HG03432 (cell line): ENCODE measurements around the gene SYNE4.
"Not testable (repeated sequence)": the region's sequence is repeated elsewhere in the genome, so short reads cannot be mapped to it uniquely, and the experiment has no call there.

ENCODE experiments used
- ATAC-seq: cut with Tn5 transposase; IDR thresholded peaks from one replicate; pipeline ENCODE4 v1.9.1; 2021; ENCODE audit warnings: mild to moderate bottlenecking, moderate library complexity; ENCODE audit not compliant: unreplicated experiment

SYNE4 gene

DNA sequence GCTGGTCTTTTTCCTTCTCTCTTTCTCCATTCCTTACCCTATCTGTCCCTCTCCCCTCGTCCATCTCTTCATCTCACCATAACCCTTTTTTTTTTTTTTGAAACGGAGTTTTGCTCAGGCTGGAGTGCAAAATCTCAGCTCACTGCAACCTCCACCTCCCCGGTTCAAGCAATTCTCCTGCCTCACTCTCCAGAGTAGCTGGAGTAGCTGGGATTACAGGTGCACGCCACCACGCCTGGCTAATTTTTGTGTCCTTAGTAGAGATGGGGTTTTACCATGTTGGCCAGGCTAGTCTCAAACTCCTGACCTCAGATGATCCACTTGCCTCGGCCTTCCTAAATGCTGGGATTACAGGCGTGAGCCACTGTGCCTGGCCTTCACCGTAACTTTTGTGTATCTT is 51.2 kb downstream of the SYNE4 start:
- ATAC-seq: not testable (repeated sequence)

DNA sequence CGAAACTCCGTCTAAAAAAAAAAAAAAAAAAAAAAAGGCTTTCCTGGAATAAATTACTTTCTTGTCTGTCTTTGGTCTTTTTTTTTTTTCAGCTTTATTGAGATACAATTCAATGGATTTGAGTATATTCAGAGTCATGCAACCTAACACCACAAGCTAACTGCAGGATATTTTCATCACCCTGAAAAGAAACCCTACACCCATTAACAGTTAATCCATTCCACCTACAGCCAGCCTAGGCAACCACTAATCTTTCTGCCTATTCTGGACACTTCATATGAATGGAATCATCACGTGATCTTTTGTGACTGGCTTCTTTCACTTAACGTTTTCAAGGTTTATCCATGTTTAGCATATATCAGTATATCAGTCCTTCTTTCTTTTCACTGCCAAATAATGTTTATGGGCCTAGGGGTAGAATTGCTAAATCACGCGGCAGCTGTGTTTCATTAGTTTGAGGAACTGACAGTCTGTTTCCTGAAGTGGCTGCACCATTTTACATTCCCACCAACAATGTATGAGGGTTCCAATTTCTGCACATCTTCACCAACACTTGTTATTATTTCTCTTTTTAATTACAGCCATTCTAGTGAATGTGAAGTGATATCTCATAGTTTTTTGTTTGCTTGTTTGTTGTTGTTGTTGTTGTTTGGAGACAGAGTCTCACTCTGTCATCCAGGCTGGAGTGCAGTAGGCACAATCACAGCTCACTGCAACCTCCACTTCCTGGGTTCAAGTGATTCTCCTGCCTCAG is 52.6 kb downstream of the SYNE4 start:
- no peak for ATAC-seq
